ENCODE data around the gene STPG2. TPM values are rescaled to one million over a fixed set of nuclear protein-coding genes. Genes with fewer than 3 reads are reported as not detected.

Gene STPG2
- total RNA-seq, 1 donor from 2014 or later, result 0.66 TPM

GRCh38 chr4:98068495-98068894, 74.8 kb downstream of the STPG2 start:
- H3K4me3 Mint-ChIP-seq (ENCODE audit: unreplicated experiment), result no peak overlapping the region
- no peaks in the 10 kb centered on the region for H3K36me3 Mint-ChIP-seq (ENCODE audit: unreplicated experiment)
- no peaks in the 10 kb centered on the region for H3K4me1 Mint-ChIP-seq (ENCODE audit: low read depth, unreplicated experiment)
- no peak overlapping the region for H3K27ac Mint-ChIP-seq (ENCODE audit: unreplicated experiment)
- no peak for DNase-seq
- TF ChIP-seq CTCF (IDR thresholded peaks at IDR 0.05; ENCODE audit: partially characterized antibody, unreplicated experiment), result no peak
- H3K27me3 Mint-ChIP-seq (ENCODE audit: unreplicated experiment), result no peaks in the 10 kb centered on the region
- peaks cover 4% of the 10 kb centered on the region for H3K9me3 Mint-ChIP-seq (ENCODE audit: unreplicated experiment)

GRCh38 chr4:98055800-98056501, 87.3 kb downstream of the STPG2 start:
- Mint-ChIP-seq H3K9me3 (ENCODE audit: unreplicated experiment) (peaks cover 3% of the 10 kb centered on the region), H3K36me3 (ENCODE audit: unreplicated experiment) (peaks cover 5% of the 10 kb centered on the region), H3K4me1 (ENCODE audit: low read depth, unreplicated experiment) (no peaks in the 10 kb centered on the region), H3K27me3 (ENCODE audit: unreplicated experiment) (no peaks in the 10 kb centered on the region), H3K4me3 (ENCODE audit: unreplicated experiment) (no peak overlapping the region), H3K27ac (ENCODE audit: unreplicated experiment) (no peak overlapping the region)
- DNase-seq, result no peak
- no peak for TF ChIP-seq CTCF (IDR thresholded peaks at IDR 0.05; ENCODE audit: partially characterized antibody, unreplicated experiment)

GRCh38 chr4:98046665-98047064, 96.6 kb downstream of the STPG2 start:
- H3K4me3 Mint-ChIP-seq (ENCODE audit: unreplicated experiment), result no peak overlapping the region
- DNase-seq, result no peak
- no peaks in the 10 kb centered on the region for H3K27me3 Mint-ChIP-seq (ENCODE audit: unreplicated experiment)
- peaks cover 8% of the 10 kb centered on the region for H3K36me3 Mint-ChIP-seq (ENCODE audit: unreplicated experiment)
- no peaks in the 10 kb centered on the region for H3K9me3 Mint-ChIP-seq (ENCODE audit: unreplicated experiment)
- no peaks in the 10 kb centered on the region for H3K4me1 Mint-ChIP-seq (ENCODE audit: low read depth, unreplicated experiment)
- no peak overlapping the region for H3K27ac Mint-ChIP-seq (ENCODE audit: unreplicated experiment)
- TF ChIP-seq CTCF (IDR thresholded peaks at IDR 0.05; ENCODE audit: partially characterized antibody, unreplicated experiment), result no peak

DNA sequence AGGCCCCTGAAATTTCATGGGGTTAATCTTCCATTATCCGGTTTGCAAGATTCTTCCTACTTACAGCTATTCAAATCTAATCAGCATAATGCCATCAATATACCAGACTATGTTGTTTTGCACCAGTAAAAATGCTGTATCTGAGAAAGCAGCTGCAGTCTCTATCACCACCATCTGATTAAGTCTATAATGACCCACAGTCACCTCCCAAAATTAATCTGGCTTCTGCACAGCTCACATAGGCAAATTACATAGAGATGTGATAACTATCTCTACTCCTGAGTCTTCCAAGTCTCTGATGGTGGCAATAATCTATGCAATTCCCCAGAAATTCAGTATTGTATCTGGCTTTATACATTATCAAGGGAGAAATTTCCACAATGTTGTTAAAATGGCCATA, 113.2 kb downstream of the STPG2 start:
- no peak overlapping the region for H3K4me3 Mint-ChIP-seq (ENCODE audit: unreplicated experiment)
- no peak for DNase-seq
- no peaks in the 10 kb centered on the region for H3K27me3 Mint-ChIP-seq (ENCODE audit: unreplicated experiment)
- peaks cover 2% of the 10 kb centered on the region for H3K9me3 Mint-ChIP-seq (ENCODE audit: unreplicated experiment)
- TF ChIP-seq CTCF (IDR thresholded peaks at IDR 0.05; ENCODE audit: partially characterized antibody, unreplicated experiment), result no peak
- H3K27ac Mint-ChIP-seq (ENCODE audit: unreplicated experiment), result no peak overlapping the region
- H3K36me3 Mint-ChIP-seq (ENCODE audit: unreplicated experiment), result peaks cover 4% of the 10 kb centered on the region
- no peaks in the 10 kb centered on the region for H3K4me1 Mint-ChIP-seq (ENCODE audit: low read depth, unreplicated experiment)

DNA sequence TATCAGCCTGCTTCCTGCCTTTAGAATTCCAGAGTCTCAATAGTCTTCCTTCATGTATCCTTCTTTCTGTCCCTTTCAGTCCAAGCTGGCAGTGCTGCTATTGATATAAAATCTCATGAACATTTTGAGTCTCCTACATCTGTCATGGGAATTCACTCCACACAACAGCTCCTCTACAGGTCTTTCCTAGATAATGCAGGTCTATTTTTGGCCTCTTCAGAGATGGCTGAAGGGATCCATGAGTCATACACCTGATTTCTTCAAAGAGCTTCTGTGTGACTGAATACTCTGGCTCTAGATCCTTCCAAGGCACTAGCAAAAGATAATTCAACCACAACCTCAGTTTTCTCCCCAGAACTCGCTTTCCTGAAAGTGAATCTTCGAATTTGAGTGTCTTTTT, 115.4 kb downstream of the STPG2 start:
- Mint-ChIP-seq H3K9me3 (ENCODE audit: unreplicated experiment) (no peaks in the 10 kb centered on the region), H3K4me3 (ENCODE audit: unreplicated experiment) (no peak overlapping the region), H3K27ac (ENCODE audit: unreplicated experiment) (no peak overlapping the region), H3K36me3 (ENCODE audit: unreplicated experiment) (peaks cover 14% of the 10 kb centered on the region), H3K4me1 (ENCODE audit: low read depth, unreplicated experiment) (no peaks in the 10 kb centered on the region), H3K27me3 (ENCODE audit: unreplicated experiment) (no peaks in the 10 kb centered on the region)
- no peak for DNase-seq
- TF ChIP-seq CTCF (IDR thresholded peaks at IDR 0.05; ENCODE audit: partially characterized antibody, unreplicated experiment), result peak; percentile 26

All from glutamatergic neuron (in vitro differentiated cells).